CD14-positive monocyte (primary cell): Measurements from ENCODE around the gene GNAT3. TPM values are rescaled to one million over a fixed set of nuclear protein-coding genes. Genes with fewer than 3 reads are reported as not detected.

ENCODE experiments used
- DNase-seq, 3 donors: peaks; one replicate each; pipeline ENCODE4 v3.0.0-alpha.2; 2011 to 2022
- H2AFZ ChIP-seq: 2 replicates; pipeline ENCODE4 v1.6.0; 2012; ENCODE audit warnings: mild to moderate bottlenecking, low read depth, low read length, inconsistent platforms; ENCODE audit not compliant: insufficient read depth, poor library complexity, severe bottlenecking
- H3K27ac ChIP-seq, 2 donors: 1 replicate in 1 of 2; 2 replicates in 1 of 2; pipeline ENCODE4 v1.5.1; 2012 to 2013; ENCODE audit warnings: low read length in 2 of 2, control low read depth in 1 of 2, inconsistent platforms in 1 of 2, low read depth in 1 of 2, mild to moderate bottlenecking in 1 of 2
- H3K27me3 ChIP-seq, 2 donors: one replicate each; pipeline versions ENCODE4 v1.6.0 to v1.6.1; 2011 to 2013; ENCODE audit warnings: low read length in 2 of 2; ENCODE audit not compliant: control insufficient read depth in 2 of 2, insufficient read depth in 2 of 2
- H3K36me3 ChIP-seq, 2 donors: replicated peaks in 1 of 2; 1 replicate in 1 of 2; 2 replicates in 1 of 2; pipeline versions ENCODE4 v1.5.1 to v1.6.1; 2012 to 2013; ENCODE audit warnings: low read length in 2 of 2, control low read depth in 1 of 2, inconsistent platforms in 1 of 2, mild to moderate bottlenecking in 1 of 2; ENCODE audit not compliant: insufficient read depth in 2 of 2, control insufficient read depth in 1 of 2
- H3K4me1 ChIP-seq, 2 donors: 1 replicate in 1 of 2; 2 replicates in 1 of 2; pipeline versions ENCODE4 v1.5.1 to v1.6.1; 2012 to 2013; ENCODE audit warnings: low read length in 2 of 2, control low read depth in 1 of 2, inconsistent platforms in 1 of 2, mild to moderate bottlenecking in 1 of 2, moderate library complexity in 1 of 2; ENCODE audit not compliant: insufficient read depth in 2 of 2, control insufficient read depth in 1 of 2
- H3K4me2 ChIP-seq: replicated peaks from 2 replicates; pipeline ENCODE3; 2012; ENCODE audit warnings: low read length, moderate library complexity, mild to moderate bottlenecking; ENCODE audit not compliant: poor library complexity, severe bottlenecking; ENCODE audit errors: extremely low read depth
- H3K4me3 ChIP-seq, 3 experiments: fragments of 200-600 bp in 1 of 3; sonication (generic) in 1 of 3; replicated peaks in 1 of 3; 1 replicate in 2 of 3; 2 replicates in 1 of 3; pipeline ENCODE4 v1.5.1; 2011 to 2013; ENCODE audit warnings: low read length in 3 of 3, mild to moderate bottlenecking in 3 of 3, control low read depth in 2 of 3, low read depth in 2 of 3, inconsistent platforms in 1 of 3, moderate library complexity in 1 of 3
- H3K79me2 ChIP-seq: 2 replicates; pipeline ENCODE4 v1.6.0; 2012; ENCODE audit warnings: mild to moderate bottlenecking, control low read depth, inconsistent platforms, low read length, moderate library complexity; ENCODE audit not compliant: insufficient read depth
- H3K9ac ChIP-seq: 2 replicates; pipeline ENCODE4 v1.6.0; 2017; ENCODE audit warnings: low read length, mild to moderate bottlenecking; ENCODE audit not compliant: insufficient read depth, poor library complexity, severe bottlenecking
- H3K9me3 ChIP-seq, 2 donors: replicated peaks in 1 of 2; 1 replicate in 1 of 2; 2 replicates in 1 of 2; pipeline versions ENCODE4 v1.5.1 to v1.6.1; 2012 to 2013; ENCODE audit warnings: low read length in 2 of 2, control low read depth in 1 of 2; ENCODE audit not compliant: control insufficient read depth in 1 of 2, insufficient read depth in 1 of 2
- H4K20me1 ChIP-seq: 2 replicates; pipeline ENCODE4 v1.6.0; 2012; ENCODE audit warnings: mild to moderate bottlenecking, low read length, control low read depth, moderate library complexity; ENCODE audit not compliant: insufficient read depth
- H3K27ac Mint-ChIP-seq, 7 donors: one replicate each; pipeline ENCODE4 v1.8.0; 2020; ENCODE audit warnings: mild to moderate bottlenecking in 7 of 7, mixed read lengths in 7 of 7, moderate library complexity in 6 of 7, inconsistent platforms in 2 of 7
- H3K27me3 Mint-ChIP-seq, 3 donors: one replicate each; pipeline ENCODE4 v1.8.0; 2021 to 2022; ENCODE audit warnings: low read depth in 3 of 3, mild to moderate bottlenecking in 3 of 3, mixed read lengths in 3 of 3, moderate library complexity in 3 of 3, inconsistent platforms in 1 of 3
- H3K36me3 Mint-ChIP-seq, 2 donors: one replicate each; pipeline ENCODE4 v1.8.0; 2020; ENCODE audit warnings: mixed read lengths in 2 of 2, inconsistent platforms in 1 of 2, mild to moderate bottlenecking in 1 of 2
- H3K4me1 Mint-ChIP-seq: one replicate; pipeline ENCODE4 v1.8.0; 2020; ENCODE audit warnings: mild to moderate bottlenecking, mixed read lengths
- H3K4me3 Mint-ChIP-seq, 2 donors: one replicate each; pipeline ENCODE4 v1.8.0; 2020; ENCODE audit warnings: mild to moderate bottlenecking in 2 of 2, mixed read lengths in 2 of 2, moderate library complexity in 1 of 2
- H3K9me3 Mint-ChIP-seq, 7 donors: one replicate each; pipeline ENCODE4 v1.8.0; 2020 to 2022; ENCODE audit warnings: mixed read lengths in 7 of 7, mild to moderate bottlenecking in 6 of 7, moderate library complexity in 6 of 7, inconsistent platforms in 2 of 7
- WGBS: methylation state at CpG from one replicate; pipeline ENCODE4 v1.1.5; 2013; ENCODE audit warnings: missing lambda C conversion rate; ENCODE audit not compliant: insufficient coverage; 5-methylcytosine and 5-hydroxymethylcytosine counted together
- intact Hi-C, 2 donors: fragments of 100-400 bp; cut with micrococcal nuclease; formaldehyde crosslinking; loops; one replicate each; pipeline versions ENCODE4 v1.15.0 to v1.15.1; 2023
- polyA plus RNA-seq, 3 donors: library from polyadenylated mRNA; depleted of rRNA in 1 of 3; unstranded in 2 of 3; stranded (reverse) in 1 of 3; fragments of 300-500 nt in 2 of 3; fragments of >200 nt in 1 of 3; fragmentation: Illumina TruSeq in 2 of 3; gene quantifications; 1 replicate in 2 of 3; 2 replicates in 1 of 3; pipeline ENCODE4 v1.2.3, GENCODE V29; 2012 to 2021
- TF ChIP-seq, protein P1 (sequence below): fragments of 200-600 bp; IDR thresholded peaks from one replicate; pipeline ENCODE4 v1.8.0; 2022; ENCODE audit warnings: antibody characterized with exemption, mild to moderate bottlenecking

GNAT3 gene
- polyA plus RNA-seq, 3 donors, result not detected

DNA sequence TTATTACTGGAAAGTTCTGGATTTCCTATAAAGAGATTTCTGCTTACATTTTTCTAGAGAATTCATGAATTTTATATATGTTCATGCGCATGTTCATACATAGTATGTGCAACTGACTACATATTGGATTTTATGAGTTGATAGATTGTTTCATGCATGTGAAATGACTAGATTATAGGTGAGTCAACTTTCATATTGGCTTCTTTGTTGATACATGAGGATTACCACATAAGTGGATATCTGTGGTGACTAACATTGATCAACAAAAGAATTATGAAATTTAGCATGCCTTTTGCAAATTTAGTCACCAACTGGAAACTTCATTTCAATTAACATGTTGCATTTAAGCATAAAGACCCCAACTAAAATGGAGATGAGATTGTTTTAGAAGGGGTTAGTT is 99.0 kb downstream of the GNAT3 start:
- H4K20me1 ChIP-seq, result no peaks in the 10 kb centered on the region
- peaks cover 0 to 2% (median 0%) of the 10 kb centered on the region in 7 donors for H3K9me3 Mint-ChIP-seq
- intact Hi-C loops, result no loop called here
- H3K9me3 ChIP-seq, result no peaks in the 10 kb centered on the region
- H3K36me3 ChIP-seq, result no peaks in the 10 kb centered on the region
- DNase-seq, result no peak
- H3K27me3 ChIP-seq, result no peaks in the 10 kb centered on the region
- H3K4me1 ChIP-seq, result no peaks in the 10 kb centered on the region
- TF ChIP-seq, protein P1, sequence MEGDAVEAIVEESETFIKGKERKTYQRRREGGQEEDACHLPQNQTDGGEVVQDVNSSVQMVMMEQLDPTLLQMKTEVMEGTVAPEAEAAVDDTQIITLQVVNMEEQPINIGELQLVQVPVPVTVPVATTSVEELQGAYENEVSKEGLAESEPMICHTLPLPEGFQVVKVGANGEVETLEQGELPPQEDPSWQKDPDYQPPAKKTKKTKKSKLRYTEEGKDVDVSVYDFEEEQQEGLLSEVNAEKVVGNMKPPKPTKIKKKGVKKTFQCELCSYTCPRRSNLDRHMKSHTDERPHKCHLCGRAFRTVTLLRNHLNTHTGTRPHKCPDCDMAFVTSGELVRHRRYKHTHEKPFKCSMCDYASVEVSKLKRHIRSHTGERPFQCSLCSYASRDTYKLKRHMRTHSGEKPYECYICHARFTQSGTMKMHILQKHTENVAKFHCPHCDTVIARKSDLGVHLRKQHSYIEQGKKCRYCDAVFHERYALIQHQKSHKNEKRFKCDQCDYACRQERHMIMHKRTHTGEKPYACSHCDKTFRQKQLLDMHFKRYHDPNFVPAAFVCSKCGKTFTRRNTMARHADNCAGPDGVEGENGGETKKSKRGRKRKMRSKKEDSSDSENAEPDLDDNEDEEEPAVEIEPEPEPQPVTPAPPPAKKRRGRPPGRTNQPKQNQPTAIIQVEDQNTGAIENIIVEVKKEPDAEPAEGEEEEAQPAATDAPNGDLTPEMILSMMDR, result no peak
- no peak overlapping the region for H3K9ac ChIP-seq
- no peaks in the 10 kb centered on the region for H3K36me3 Mint-ChIP-seq
- H2AFZ ChIP-seq, result no peak overlapping the region
- H3K4me3 ChIP-seq, result no peak overlapping the region
- peaks cover 0 to 1% (median 0%) of the 10 kb centered on the region in 3 donors for H3K27me3 Mint-ChIP-seq
- H3K4me1 Mint-ChIP-seq, result no peaks in the 10 kb centered on the region
- no CpG with 5 or more reads among the region's 1 CpG for WGBS
- H3K4me2 ChIP-seq, result no peak overlapping the region
- H3K27ac Mint-ChIP-seq, result no peak overlapping the region
- no peak overlapping the region for H3K27ac ChIP-seq
- no peaks in the 10 kb centered on the region for H3K79me2 ChIP-seq
- H3K4me3 Mint-ChIP-seq, result no peak overlapping the region

- Histone ChIP-seq H3K4me1 (no peaks in the 10 kb centered on the region), H3K79me2 (no peaks in the 10 kb centered on the region), H3K27me3 (no peaks in the 10 kb centered on the region), H3K36me3 (no peaks in the 10 kb centered on the region), H3K9me3 (no peaks in the 10 kb centered on the region), H2AFZ (no peak overlapping the region), H3K4me2 (no peak overlapping the region), H3K27ac (no peak overlapping the region), H3K4me3 (no peak overlapping the region), H3K9ac (no peak overlapping the region), H4K20me1 (no peaks in the 10 kb centered on the region)
- Mint-ChIP-seq H3K36me3 (no peaks in the 10 kb centered on the region), H3K27me3 (no peaks in the 10 kb centered on the region), H3K9me3 (peaks cover 0 to 4% (median 0%) of the 10 kb centered on the region in 7 donors), H3K4me3 (no peak overlapping the region), H3K4me1 (no peaks in the 10 kb centered on the region), H3K27ac (no peak overlapping the region)
- intact Hi-C loops, result no loop called here
- no peak for DNase-seq
- TF ChIP-seq, protein P1, result no peak
- no CpG with 5 or more reads among the region's 2 CpGs for WGBS
These were observed 100.2 kb downstream of the GNAT3 start for GRCh38 chr7:80411621-80412020.
